HPDE6-E6E7 (cell line): ENCODE data around the gene TAAR2.
A peak's percentile ranks its signal among the peaks of the same experiment; 100 is the strongest.
"Not testable (repeated sequence)": the region's sequence is repeated elsewhere in the genome, so short reads cannot be mapped to it uniquely, and the experiment has no call there.

Experiments
- DNase-seq: peaks from one replicate; pipeline ENCODE4 v3.0.0; 2011; ENCODE audit warnings: missing footprints; ENCODE audit errors: extremely low spot score

Gene TAAR2, protein sequence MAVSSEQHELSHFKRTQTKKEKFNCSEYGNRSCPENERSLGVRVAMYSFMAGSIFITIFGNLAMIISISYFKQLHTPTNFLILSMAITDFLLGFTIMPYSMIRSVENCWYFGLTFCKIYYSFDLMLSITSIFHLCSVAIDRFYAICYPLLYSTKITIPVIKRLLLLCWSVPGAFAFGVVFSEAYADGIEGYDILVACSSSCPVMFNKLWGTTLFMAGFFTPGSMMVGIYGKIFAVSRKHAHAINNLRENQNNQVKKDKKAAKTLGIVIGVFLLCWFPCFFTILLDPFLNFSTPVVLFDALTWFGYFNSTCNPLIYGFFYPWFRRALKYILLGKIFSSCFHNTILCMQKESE

DNA sequence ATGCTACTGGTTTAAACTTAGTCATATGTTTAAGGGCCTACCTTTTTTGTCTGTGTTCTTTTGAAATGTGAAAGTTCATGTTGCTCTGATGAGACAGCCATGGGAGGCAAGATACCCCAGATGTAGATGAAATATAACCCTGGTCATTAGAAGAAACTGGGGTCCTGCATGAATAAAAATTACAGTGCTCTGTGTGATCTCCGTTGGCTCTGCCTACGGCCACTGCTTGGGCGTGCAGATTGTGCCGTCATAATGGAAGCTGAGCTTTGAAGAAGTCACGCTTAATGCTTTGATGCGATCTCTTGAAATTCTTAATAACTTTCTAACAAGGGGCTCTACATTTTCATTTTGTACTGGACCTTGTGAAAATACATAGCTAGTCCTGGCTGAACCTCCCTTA is at the start of gene TAAR2:
Gene TAAR2 (minus strand): TSS at position 101 of the 400 bp plus-strand sequence. CDS start 0 bp downstream, at position 101.
- no peak for DNase-seq

DNA sequence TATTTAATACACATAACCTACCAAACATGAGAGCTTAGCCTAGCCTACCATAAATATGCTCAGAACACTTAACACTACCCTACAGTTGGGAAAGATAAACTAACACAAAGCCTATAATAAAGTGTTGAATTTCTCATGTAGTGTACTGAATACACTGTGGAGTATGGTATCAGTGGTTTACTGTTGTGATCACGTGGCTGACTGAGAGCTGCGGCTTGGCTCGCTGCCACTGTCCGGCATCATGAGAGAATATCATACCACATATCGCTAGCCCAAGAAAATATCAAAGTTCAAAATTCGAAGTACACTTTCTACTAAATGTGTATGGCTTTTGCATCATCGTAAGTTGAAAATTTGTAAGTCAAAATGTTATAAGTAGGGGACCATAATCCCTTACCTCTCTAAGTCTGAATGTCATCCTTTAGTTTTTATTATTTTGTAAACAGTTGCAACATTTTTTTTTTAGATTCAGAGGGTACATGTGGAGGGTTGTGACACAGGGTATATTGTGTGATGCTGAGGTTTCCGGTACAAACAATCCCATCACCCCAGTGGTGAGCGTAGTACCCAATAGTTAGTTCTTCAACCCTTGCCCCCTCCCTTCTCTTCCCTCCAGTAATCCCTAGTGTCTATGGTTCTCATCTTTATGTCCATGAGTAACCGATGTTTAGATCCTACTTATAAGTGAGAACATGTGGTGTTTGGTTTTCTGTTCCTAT is 49.5 kb upstream of the TAAR2 start:
- no peak for DNase-seq

GRCh38 chr6:132671295-132671694 is 47.2 kb upstream of the TAAR2 start:
- no peak for DNase-seq

GRCh38 chr6:132669690-132670291 is 45.7 kb upstream of the TAAR2 start:
- no peak for DNase-seq

GRCh38 chr6:132666118-132666517 is 42.0 kb upstream of the TAAR2 start:
- DNase-seq = no peak

GRCh38 chr6:132664309-132665034 is 40.4 kb upstream of the TAAR2 start:
- no peak for DNase-seq

DNA sequence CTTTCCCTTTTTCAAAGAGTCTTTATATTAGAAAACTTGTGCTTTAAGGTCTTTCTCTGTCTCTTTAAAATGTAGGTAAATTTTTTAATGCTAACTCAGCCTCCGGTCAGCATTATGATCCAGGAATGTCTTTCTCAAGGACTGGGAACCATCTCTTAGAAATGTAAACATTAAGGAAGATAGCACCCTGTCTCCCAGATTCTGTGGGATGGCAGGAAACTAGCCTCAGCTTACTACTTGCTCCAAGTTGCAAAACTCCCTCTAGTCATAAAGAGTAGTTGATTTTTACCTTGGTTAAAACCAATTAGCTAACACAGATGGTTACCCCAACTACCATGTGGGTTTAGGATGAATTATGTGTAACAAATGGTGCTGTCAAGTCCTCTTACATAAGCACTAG is 39.6 kb upstream of the TAAR2 start:
- DNase-seq = no peak

- no peak for DNase-seq
These were observed 37.8 kb upstream of the TAAR2 start for GRCh38 chr6:132661906-132662305.

DNA sequence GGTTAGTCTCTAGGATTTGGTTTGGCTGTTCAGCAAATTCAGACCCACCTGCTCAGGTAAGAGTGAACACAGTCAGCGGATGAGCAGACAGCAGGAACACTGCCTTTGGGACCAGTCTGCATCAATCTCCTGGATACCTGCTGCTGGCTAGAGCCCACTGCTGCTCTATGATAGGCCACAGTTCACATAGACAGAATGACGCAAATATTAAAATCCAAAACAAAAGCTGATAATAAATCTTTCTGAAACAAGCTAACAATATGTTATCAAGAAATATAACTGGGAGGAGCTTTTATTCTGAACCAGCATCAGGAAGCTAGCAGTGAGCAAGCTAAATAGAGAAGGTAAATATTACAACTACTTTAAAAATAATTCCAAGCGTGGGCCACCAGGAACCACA is 35.0 kb upstream of the TAAR2 start, which contains the start of gene TAAR1:
Gene TAAR1 (minus strand): TSS at position 101 of the 400 bp plus-strand sequence. CDS start 13,179 bp downstream, outside the sequence.
- no peak for DNase-seq

GRCh38 chr6:132651062-132651461 is 27.0 kb upstream of the TAAR2 start:
- DNase-seq = no peak

DNA sequence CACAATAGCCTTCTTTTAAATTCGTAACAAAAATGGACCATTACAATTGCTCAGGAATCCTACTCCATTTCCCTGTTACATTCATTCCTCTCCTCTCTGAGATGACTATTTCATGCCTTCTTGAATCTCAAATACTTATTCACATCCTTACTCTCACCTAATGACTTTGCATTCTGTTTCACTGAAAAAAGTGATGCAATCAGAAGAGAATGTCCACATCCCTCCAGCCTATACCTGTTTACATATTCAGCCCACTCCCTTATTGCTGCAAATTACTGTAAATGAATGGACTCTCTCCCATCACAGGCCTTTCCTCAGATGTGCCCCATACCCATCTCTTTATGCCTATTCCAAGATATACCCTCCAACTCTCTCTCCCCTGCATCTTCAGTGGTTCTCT is 26.4 kb upstream of the TAAR2 start:
- DNase-seq = no peak

GRCh38 chr6:132648828-132649227 is 24.8 kb upstream of the TAAR2 start:
- DNase-seq = no peak

DNA sequence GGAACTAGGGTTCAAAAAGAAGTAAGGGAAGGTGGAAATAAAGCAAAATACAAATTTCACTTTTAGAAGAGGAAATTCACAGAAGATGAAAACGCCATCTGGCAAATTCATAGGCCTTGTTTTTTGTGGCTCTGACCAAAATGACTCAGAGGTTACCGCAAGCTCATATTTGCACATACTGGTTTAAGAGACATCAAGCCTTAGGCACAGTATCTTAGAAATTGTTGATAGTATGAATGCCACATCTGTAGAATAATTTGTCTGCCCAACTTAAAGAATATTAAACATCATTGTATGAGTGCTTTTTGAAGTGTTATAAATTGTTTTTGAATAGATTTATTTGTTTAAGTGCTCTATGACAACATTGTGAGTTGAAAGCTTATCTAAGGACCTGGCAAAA is 24.3 kb upstream of the TAAR2 start:
- DNase-seq = peak; percentile 48

- DNase-seq = no peak
These were observed 19.5 kb upstream of the TAAR2 start for GRCh38 chr6:132643547-132643946.

- DNase-seq = not testable (repeated sequence)
These were observed 13.1 kb upstream of the TAAR2 start for GRCh38 chr6:132637135-132637534.

GRCh38 chr6:132635906-132636305 is 11.8 kb upstream of the TAAR2 start:
- DNase-seq = not testable (repeated sequence)

- not testable (repeated sequence) for DNase-seq
These were observed 11.2 kb upstream of the TAAR2 start for GRCh38 chr6:132635288-132635687.

DNA sequence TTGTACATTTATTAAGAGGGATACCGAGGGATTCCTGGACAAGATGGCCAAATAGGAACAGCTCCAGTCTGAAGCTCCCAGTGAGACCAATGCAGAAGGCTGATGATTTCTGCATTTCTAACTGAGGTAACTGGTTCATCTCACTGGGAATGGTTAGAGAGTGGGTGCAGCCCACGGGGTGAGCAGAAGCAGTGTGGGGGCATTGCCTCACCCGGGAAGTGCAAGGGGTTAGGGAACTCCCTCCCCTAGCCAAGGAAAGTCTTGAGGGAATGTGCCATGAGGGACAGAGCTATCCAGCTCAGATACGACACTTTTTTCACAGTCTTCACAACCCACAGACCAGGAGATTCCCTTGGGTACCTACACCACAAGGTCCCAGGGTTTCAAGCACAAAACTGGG is 10.7 kb upstream of the TAAR2 start:
- no peak for DNase-seq

DNA sequence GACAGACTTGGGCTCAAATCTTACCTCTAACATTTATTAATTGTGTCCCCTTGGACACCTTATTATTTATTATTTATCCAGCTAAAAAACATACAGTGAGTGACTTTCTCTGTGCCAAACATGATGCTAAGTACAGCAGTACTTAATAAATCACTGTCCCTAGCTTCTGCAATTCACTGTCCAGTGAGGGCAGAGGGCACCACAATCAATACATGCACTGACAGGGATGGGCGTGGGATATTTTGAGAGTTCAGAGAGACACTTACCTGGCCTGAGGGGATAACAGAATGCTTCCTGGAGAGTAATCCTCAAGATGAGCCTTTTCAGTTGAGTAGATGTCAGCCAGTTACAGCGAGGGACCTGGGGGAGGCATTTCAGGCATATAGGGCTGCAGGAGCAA is 9.3 kb upstream of the TAAR2 start:
- DNase-seq = no peak

GRCh38 chr6:132623106-132623845 is 799 bp downstream of the TAAR2 start:
- DNase-seq = no peak

- no peak for DNase-seq
These were observed 7.4 kb downstream of the TAAR2 start for GRCh38 chr6:132616677-132617076.
